DOHH2 (cell line): ENCODE data around the gene HES4.
A peak's percentile ranks its signal among the peaks of the same experiment; 100 is the strongest.

Experiments
- H3F3A ChIP-seq: fragments of 200-600 bp; sonication (generic), shearing (Covaris generic); 2 replicates; pipeline ENCODE4 v1.6.0; 2016; ENCODE audit warnings: antibody characterized with exemption, mild to moderate bottlenecking; ENCODE audit not compliant: control insufficient read depth, insufficient read depth
- H3K27ac ChIP-seq: fragments of 200-600 bp; sonication (generic); 2 replicates; pipeline ENCODE4 v1.5.1; 2014; ENCODE audit warnings: low read depth, mild to moderate bottlenecking, low read length, moderate library complexity
- H3K27me3 ChIP-seq: fragments of 200-600 bp; sonication (generic); 2 replicates; pipeline ENCODE4 v1.6.1; 2014; ENCODE audit warnings: mild to moderate bottlenecking, low read length, mixed read lengths; ENCODE audit not compliant: control insufficient read depth
- H3K36me3 ChIP-seq: fragments of 200-600 bp; sonication (generic); 2 replicates; pipeline ENCODE4 v1.6.1; 2014; ENCODE audit warnings: mild to moderate bottlenecking, low read length, moderate library complexity, mixed read lengths; ENCODE audit not compliant: control insufficient read depth
- H3K4me1 ChIP-seq: fragments of 200-600 bp; sonication (generic); 2 replicates; pipeline ENCODE4 v1.6.1; 2014; ENCODE audit warnings: mild to moderate bottlenecking, low read length, mixed read lengths; ENCODE audit not compliant: control insufficient read depth
- H3K4me2 ChIP-seq: fragments of 200-600 bp; sonication (generic); 2 replicates; pipeline ENCODE4 v1.6.0; 2014; ENCODE audit warnings: mild to moderate bottlenecking, low read length, moderate library complexity
- H3K4me3 ChIP-seq: fragments of 200-600 bp; sonication (generic); 2 replicates; pipeline ENCODE4 v1.5.1; 2014; ENCODE audit warnings: mild to moderate bottlenecking, low read length, mixed read lengths
- H3K79me2 ChIP-seq: fragments of 200-600 bp; sonication (generic); 2 replicates; pipeline ENCODE4 v1.6.1; 2014; ENCODE audit warnings: mild to moderate bottlenecking, low read length, mixed read lengths; ENCODE audit not compliant: control insufficient read depth
- H3K9me2 ChIP-seq: fragments of 200-600 bp; sonication (generic); replicated peaks from 2 replicates; pipeline ENCODE4 v1.6.1; 2014; ENCODE audit warnings: mild to moderate bottlenecking, low read length, mixed read lengths; ENCODE audit not compliant: control insufficient read depth
- H3K9me3 ChIP-seq: fragments of 200-600 bp; sonication (generic); 2 replicates; pipeline ENCODE4 v1.6.1; 2014; ENCODE audit warnings: antibody characterized with exemption, low read length, mixed read lengths; ENCODE audit not compliant: control insufficient read depth, insufficient read depth
- H4K20me1 ChIP-seq: fragments of 200-600 bp; sonication (generic); 2 replicates; pipeline ENCODE4 v1.6.0; 2014; ENCODE audit warnings: low read depth, mild to moderate bottlenecking, antibody characterized with exemption, low read length, moderate library complexity; ENCODE audit not compliant: control insufficient read depth, insufficient read depth
- CTCF ChIP-seq: fragments of 200-600 bp; sonication (generic); IDR thresholded peaks from one replicate; pipeline ENCODE4 v1.5.1; 2014; ENCODE audit warnings: antibody characterized with exemption, mild to moderate bottlenecking, low read depth, low read length; ENCODE audit not compliant: poor library complexity, severe bottlenecking
- EZH2phosphoT487 ChIP-seq: fragments of 200-600 bp; sonication (generic); IDR thresholded peaks from 2 replicates; pipeline ENCODE4 v1.6.1; 2017; ENCODE audit warnings: borderline replicate concordance, mild to moderate bottlenecking, antibody characterized with exemption, low read length, moderate library complexity, mixed read lengths

The HES4 gene

GRCh38 chr1:1021920-1022259 lies 22.0 kb upstream of the HES4 start:
- Histone ChIP-seq H4K20me1 (no peaks in the 10 kb centered on the region), H3K36me3 (no peaks in the 10 kb centered on the region), H3K27ac (no peak overlapping the region), H3K9me3 (no peaks in the 10 kb centered on the region), H3F3A (no peaks in the 10 kb centered on the region), H3K4me1 (no peaks in the 10 kb centered on the region; the same call in 1 of the 2 replicates), H3K79me2 (no peaks in the 10 kb centered on the region), H3K9me2 (no peaks in the 10 kb centered on the region), H3K4me3 (no peak overlapping the region), H3K27me3 (peaks cover 42% of the 10 kb centered on the region), H3K4me2 (no peak overlapping the region)
- no peak for TF ChIP-seq CTCF
- TF ChIP-seq EZH2phosphoT487, result no peak

GRCh38 chr1:1021010-1021919 lies 21.4 kb upstream of the HES4 start:
- Histone ChIP-seq H3K27me3 (peaks cover 39% of the 10 kb centered on the region), H3K4me1 (no peaks in the 10 kb centered on the region; the same call in 1 of the 2 replicates), H3K9me3 (no peaks in the 10 kb centered on the region), H3K4me3 (no peak overlapping the region), H3K79me2 (no peaks in the 10 kb centered on the region), H3F3A (no peaks in the 10 kb centered on the region), H3K36me3 (no peaks in the 10 kb centered on the region), H3K27ac (no peak overlapping the region), H4K20me1 (no peaks in the 10 kb centered on the region), H3K9me2 (no peaks in the 10 kb centered on the region), H3K4me2 (no peak overlapping the region)
- TF ChIP-seq EZH2phosphoT487 (no peak; the same call in 1 of the 2 replicates), CTCF (no peak)

GRCh38 chr1:1020415-1021009 lies 20.6 kb upstream of the HES4 start:
- no peak overlapping the region for H3K27ac ChIP-seq
- H3K4me1 ChIP-seq, result no peaks in the 10 kb centered on the region; the same call in 1 of the 2 replicates

More at GRCh38 chr1:1020415-1021009, 20.6 kb upstream of the HES4 start:
- Histone ChIP-seq H3K4me2 (peak overlapping the region; percentile 56), H4K20me1 (no peaks in the 10 kb centered on the region), H3F3A (no peaks in the 10 kb centered on the region), H3K9me3 (no peaks in the 10 kb centered on the region), H3K9me2 (no peaks in the 10 kb centered on the region), H3K4me3 (peak overlapping the region; percentile 60), H3K79me2 (no peaks in the 10 kb centered on the region), H3K36me3 (no peaks in the 10 kb centered on the region), H3K27me3 (peaks cover 37% of the 10 kb centered on the region)
- TF ChIP-seq CTCF, result no peak
- peak; percentile 59; the same call in 1 of the 2 replicates for TF ChIP-seq EZH2phosphoT487
